ENCODE data around the gene TIAM1.

The TIAM1 gene

DNA sequence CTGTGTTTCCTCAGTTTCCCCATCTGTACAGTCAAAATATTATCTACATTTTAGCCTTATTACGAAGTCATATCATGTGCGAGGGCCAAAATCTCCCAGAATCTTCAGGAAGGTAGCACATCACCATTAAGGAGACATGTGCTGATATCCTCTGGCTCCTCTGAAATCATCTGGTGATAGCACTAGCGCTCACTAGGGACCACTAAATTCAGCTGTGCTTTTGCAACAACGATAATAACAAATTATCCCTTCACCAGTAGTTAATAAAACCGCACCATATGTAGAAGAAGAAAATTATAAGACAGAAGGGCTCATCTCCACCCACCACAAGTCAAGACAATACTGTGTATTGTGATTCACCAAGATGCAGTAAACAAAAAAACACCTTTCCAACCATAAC lies 53.3 kb downstream of the TIAM1 start:
- DNase-seq, result no peak

- DNase-seq, result no peak
These were observed 54.4 kb downstream of the TIAM1 start for GRCh38 chr21:31289702-31290101.

GRCh38 chr21:31288191-31288590 lies 55.9 kb downstream of the TIAM1 start:
- DNase-seq, result no peak

GRCh38 chr21:31287201-31287600 lies 56.9 kb downstream of the TIAM1 start:
- DNase-seq, result no peak

DNA sequence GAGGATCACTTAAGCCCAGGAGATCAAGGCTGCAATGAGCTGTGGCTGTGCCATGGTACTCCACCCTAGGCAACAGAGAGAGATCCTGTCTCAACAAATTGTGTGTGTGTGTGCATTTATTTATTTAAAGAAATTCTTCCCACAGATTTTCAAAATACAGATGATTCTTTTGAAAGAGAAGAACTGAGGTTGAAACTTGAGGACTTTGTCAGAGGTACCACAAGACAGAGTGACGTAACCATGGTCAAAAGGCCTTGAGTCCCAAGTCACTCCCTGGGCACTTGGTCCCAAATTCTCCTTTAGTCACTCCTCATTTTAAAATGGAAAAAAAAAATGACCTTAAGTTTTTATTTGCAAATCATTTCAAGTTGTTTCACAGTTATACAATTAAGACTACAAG lies 57.4 kb downstream of the TIAM1 start:
- no peak for DNase-seq

GRCh38 chr21:31284797-31285397 lies 59.2 kb downstream of the TIAM1 start:
- no peak for DNase-seq

DNA sequence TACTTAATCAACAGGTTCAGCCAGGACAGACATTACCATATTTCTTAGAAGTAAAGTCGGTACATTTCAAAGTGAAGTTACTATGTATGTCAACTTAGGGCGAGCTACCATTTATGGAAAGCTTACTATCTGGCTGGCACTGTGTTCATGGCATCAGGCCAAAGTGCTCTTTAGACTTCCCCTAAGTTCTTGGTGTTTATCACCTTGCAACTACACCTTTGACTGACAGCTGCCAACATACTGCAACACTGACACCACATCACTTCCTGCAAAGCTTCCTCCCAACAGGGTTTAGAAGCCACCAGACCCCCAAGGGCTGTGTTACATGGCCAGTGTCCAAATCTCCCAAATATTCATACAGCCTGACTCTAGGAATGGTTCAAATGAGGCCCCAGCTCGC lies 61.0 kb downstream of the TIAM1 start:
- no peak for DNase-seq

DNA sequence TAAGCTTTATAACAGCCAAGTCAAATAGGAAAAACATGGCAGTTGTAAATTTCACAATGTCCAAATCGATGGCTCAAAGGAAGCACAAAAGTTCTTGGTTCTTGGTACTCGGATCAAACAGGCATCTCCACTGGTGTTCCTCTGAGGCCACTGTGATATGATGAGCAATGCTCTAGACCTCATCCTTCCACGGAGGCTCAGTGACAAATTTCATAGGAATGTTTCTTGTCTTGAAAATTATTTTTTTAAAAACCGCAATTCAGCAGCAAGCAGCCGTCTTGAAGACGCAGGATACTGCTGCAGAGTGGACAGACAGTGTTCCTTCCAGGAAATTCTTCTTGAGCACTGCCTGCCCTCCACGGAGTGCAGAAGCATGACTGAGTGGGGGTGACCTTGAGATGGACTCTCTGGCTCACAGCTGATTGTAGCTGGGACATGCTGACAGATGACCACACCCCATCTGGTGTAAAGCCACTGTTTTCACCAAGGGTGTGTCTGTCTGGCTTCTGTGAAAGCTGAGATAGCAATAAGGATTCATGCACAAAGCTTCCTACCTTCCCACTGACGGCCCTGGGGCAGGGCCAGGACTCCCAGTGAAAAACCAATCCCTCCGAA lies 61.9 kb downstream of the TIAM1 start:
- no peak for DNase-seq

DNA sequence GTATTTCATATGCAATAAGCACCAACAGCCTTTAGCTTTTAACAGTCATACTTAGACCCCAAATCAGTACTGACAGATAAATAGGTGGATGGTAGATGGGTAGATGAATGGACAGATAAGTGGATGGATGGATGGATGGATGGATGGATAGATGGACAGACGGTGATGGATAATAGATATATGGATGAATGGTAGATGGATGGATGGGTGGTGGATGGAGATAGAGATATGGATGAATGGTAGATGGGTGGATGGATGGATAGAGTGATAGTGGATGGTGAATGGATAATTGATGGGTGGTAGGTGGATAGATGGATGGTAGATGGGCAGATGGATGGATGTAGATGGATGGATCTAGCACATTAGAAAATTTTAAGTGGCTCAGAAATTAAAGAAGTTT lies 62.5 kb downstream of the TIAM1 start:
- no peak for DNase-seq

- DNase-seq, result no peak
These were observed 64.1 kb downstream of the TIAM1 start for GRCh38 chr21:31279986-31280385.

- DNase-seq, result no peak
These were observed 64.8 kb downstream of the TIAM1 start for GRCh38 chr21:31279214-31279613.

- DNase-seq, result no peak
These were observed 65.4 kb downstream of the TIAM1 start for GRCh38 chr21:31278511-31279130.

DNA sequence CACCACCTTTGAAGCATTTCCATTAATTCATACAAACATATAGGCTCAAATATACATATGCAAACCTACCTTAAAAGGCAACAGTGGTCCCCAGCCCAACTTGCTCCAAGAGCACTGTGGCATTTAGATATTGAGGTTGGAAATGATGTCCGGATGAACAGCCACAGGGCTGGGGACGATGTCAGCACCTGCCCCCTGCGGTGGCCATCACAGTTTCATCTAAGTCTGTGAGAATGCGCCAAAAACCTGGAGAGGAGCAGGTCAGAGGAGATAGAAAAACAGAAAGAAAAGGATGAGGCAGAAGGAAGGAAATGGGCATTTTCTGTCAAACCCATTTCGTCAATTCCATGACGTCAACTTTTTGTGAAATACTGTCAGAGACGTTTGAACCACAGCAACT lies 67.4 kb downstream of the TIAM1 start:
- no peak for DNase-seq

- DNase-seq, result peak in 1 of 58 donors; percentile 23
These were observed 68.2 kb downstream of the TIAM1 start for GRCh38 chr21:31275901-31276300.

GRCh38 chr21:31273278-31273677 lies 70.8 kb downstream of the TIAM1 start:
- DNase-seq, result no peak

DNA sequence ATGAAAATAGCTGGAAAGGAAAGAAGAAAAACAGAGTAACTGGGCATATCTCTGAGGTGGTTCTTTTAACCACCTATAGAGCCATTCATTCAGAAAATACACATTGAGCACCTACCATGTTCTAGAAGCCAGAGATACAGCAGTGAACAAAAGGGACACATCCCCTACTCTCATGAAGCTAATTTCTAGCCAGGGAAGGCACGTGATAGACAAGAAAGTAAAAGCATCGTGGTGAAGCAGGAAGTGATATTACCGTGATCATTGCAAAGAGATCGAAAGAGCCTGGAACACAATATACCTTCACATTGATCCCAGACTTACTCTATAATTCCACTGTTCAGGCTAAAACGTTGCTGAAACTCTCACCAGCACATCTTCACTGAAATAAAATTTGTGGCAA lies 76.0 kb downstream of the TIAM1 start:
- no peak for DNase-seq

GRCh38 chr21:31267644-31268043 lies 76.4 kb downstream of the TIAM1 start:
- no peak for DNase-seq

- peak in 31 of 58 donors; percentile 8 to 76 (median 37) for DNase-seq
These were observed 77.8 kb downstream of the TIAM1 start for GRCh38 chr21:31266241-31266640.

- peak in 25 of 58 donors; percentile 4 to 40 (median 22) for DNase-seq
These were observed 78.6 kb downstream of the TIAM1 start for GRCh38 chr21:31265366-31266013.

DNA sequence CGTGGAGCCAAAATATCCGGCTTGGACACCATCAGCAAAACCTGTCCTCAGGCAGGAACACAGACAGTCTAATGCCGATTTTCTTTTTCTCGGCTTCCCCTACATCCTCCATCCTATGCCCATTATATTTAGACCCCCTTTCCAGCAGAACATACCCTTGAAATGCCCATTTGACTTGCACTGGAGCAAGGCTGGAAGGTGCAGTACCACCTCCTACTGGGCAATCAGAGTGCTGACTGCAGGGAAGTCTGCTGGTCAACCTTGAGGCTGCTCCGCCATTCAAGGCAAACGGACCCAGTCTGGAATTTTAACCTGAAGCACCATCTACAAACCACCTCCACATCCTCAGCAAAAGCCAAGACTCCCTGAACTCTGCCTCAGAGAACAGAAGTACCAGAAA lies 79.5 kb downstream of the TIAM1 start:
- DNase-seq, result no peak

GRCh38 chr21:31262728-31263127 lies 81.3 kb downstream of the TIAM1 start:
- no peak for DNase-seq

DNA sequence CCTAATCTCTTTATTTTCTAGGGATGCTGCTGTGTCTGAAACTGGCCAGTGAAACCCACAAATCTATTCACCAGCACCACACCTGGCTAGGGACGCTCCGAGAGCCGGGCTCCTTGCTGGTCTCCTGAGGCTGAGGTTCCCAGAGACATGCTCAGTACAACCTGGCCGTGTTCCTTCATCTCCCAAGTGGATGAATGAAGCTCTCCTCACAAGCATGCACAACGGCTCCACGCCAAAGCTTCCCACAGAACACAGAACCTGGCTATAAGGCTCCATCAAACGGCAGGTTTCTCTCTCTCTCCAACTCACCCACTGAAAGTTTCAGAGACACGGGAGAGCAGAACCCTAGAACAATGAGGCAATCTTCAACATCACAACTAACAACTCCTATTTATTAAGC lies 82.3 kb downstream of the TIAM1 start:
- DNase-seq, result peak in 1 of 58 donors; percentile 25

DNA sequence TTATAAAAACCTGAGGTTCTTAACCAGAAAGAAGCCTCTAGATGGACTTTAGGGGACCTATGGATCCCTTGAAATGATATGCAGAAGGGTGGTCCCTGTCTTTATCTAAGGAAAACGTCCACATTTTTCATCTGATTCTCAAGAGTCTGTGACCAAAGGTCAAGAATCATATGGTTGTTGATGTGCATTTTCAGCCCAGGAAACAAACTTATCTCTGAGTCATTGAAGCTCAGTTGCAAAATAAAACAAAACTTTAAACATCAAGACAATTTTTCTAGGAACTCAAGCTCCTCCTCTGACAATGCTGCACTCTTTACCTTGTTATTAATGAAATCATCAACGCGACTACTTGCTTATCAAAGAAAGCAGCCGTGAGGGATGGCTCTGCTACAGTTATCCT lies 83.3 kb downstream of the TIAM1 start:
- DNase-seq, result no peak
